T-helper 2 cell treated with Interferon-gamma antibody and Interleukin-4, amounts not matched to agents 5 μg/mL and 100 μg/mL, for 36 hours (primary cell): Measurements from ENCODE around the gene STAT5A.

Experiments used
- DNase-seq: peaks from one replicate; pipeline ENCODE4 v3.0.0; 2021; ENCODE audit warnings: low spot score
- H3K27ac Mint-ChIP-seq: one replicate; pipeline ENCODE4 v1.8.0; 2021; ENCODE audit warnings: mild to moderate bottlenecking, mixed read lengths
- H3K27me3 Mint-ChIP-seq: one replicate; pipeline ENCODE4 v1.8.0; 2021; ENCODE audit warnings: low read depth, mixed read lengths
- H3K36me3 Mint-ChIP-seq: one replicate; pipeline ENCODE4 v1.8.0; 2021; ENCODE audit warnings: low read depth, mixed read lengths
- H3K4me1 Mint-ChIP-seq: one replicate; pipeline ENCODE4 v1.8.0; 2021; ENCODE audit warnings: low read depth, mixed read lengths
- H3K4me3 Mint-ChIP-seq: one replicate; pipeline ENCODE4 v1.8.0; 2022; ENCODE audit warnings: mild to moderate bottlenecking, moderate library complexity, mixed read lengths
- H3K9me3 Mint-ChIP-seq: one replicate; pipeline ENCODE4 v1.8.0; 2021; ENCODE audit warnings: mixed read lengths

STAT5A gene

DNA sequence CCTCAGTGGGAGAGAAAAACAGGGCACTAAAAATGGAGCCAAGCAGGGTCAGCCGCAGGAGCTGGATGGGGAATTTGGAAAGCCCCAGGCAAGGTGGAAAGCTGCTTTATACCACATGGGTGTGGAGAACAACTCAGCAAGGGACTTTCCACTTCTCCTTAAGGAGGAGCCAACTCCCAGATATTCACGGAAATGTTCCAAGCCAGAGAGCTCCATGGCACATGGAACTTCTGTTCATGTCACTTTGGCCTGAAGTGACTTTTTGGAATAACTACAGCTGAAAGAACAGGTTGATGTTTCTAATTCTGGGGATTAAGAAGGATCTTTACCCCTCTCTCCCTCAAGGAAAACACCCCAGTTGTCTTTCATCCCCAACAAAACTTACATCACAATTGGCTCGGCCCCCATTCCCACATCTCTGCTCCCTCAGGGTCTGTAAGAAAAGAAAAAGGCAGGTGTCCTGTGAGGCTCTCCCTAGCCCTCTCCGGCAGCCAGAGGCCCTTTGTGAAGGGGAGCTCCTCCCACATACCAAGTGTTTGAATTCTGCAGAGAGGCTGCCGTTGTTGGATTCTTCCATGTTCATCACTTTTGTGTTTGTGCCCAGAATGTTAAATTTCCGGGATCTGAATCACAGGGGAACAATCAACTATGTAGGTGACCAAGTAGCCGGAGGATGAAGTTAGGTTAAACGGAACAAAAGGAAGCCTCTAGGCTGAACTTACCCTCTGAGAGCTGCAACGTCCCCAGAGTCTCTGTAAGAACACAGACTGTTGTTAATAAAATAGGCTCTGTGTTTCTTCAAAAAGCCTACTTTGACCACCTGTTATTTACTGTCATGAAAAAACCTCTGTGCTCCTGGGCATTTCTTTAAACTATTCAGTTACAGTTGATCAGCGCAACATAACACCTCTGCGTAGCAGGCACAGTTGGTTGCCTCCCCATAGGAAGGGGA is 41.0 kb downstream of the STAT5A start:
- H3K9me3 Mint-ChIP-seq = no peaks in the 10 kb centered on the region
- peaks cover 2% of the 10 kb centered on the region for H3K4me1 Mint-ChIP-seq
- peaks cover 50% of the 10 kb centered on the region for H3K36me3 Mint-ChIP-seq
- H3K27ac Mint-ChIP-seq = no peak overlapping the region
- no peak overlapping the region for H3K4me3 Mint-ChIP-seq
- no peaks in the 10 kb centered on the region for H3K27me3 Mint-ChIP-seq
- no peak for DNase-seq

DNA sequence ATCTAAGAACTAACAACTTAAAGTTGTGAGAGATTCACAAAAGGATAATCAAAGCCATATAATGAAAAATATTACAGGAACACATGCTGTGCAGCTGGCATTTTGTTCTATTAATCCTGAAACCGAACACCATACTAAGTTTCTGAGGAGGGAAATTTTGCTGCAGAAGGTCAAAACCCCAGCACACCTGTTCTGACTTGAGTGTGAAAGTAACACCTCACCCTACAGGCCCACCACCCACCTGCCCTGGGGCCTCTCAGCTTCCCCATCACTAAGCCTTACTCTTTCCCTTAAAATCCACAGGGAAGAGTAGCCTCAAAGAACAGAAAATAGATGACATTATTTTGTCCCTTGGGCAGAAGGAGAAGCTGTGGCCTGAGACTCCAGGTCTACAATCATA is 44.8 kb downstream of the STAT5A start:
- Mint-ChIP-seq H3K4me1 (peaks cover 23% of the 10 kb centered on the region), H3K27ac (no peak overlapping the region), H3K4me3 (no peak overlapping the region), H3K36me3 (peaks cover 58% of the 10 kb centered on the region), H3K9me3 (no peaks in the 10 kb centered on the region), H3K27me3 (no peaks in the 10 kb centered on the region)
- no peak for DNase-seq

DNA sequence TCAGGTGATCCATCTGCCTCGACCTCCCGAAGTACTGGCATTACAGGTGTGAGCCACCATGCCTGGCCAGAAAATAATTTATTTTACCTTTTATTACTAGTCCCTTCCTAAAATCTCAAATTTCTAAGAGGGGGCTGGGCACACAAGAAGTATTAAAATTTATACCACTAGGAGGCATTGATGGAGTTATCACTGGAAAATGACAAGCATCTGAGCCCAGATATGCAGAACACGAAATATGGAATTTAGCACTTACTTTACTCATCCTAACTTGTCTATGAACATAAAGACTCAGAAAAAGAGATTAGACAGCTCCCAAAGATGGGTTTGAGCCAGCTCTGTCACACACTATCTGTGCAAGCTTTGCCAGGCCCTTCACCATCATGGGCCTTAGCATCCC is 46.4 kb downstream of the STAT5A start:
- Mint-ChIP-seq H3K9me3 (no peaks in the 10 kb centered on the region), H3K27ac (no peak overlapping the region), H3K4me1 (peaks cover 36% of the 10 kb centered on the region), H3K4me3 (no peak overlapping the region), H3K36me3 (peaks cover 59% of the 10 kb centered on the region), H3K27me3 (no peaks in the 10 kb centered on the region)
- no peak for DNase-seq

DNA sequence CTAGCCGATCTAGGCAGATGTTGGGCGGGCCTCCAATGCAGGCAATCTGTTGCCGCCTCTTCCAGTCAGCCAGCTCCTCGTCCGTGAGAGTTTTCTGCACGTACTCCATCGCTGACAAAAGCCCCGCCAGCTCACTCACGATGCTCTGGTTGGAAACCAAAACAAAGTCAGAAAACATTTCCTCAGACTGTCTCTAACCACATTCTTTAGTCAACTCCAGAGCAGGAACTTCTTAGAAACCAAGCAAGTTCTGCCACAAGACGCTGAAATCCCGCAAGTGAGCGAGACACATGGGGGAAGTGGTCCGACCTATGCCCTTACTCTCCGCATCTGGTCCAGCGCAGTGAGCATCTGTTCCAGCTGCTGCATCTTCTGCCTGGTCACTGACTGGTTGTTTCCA is 49.1 kb downstream of the STAT5A start:
- Mint-ChIP-seq H3K36me3 (peaks cover 57% of the 10 kb centered on the region), H3K4me1 (peaks cover 57% of the 10 kb centered on the region), H3K9me3 (no peaks in the 10 kb centered on the region), H3K27me3 (no peaks in the 10 kb centered on the region), H3K27ac (peak overlapping the region; percentile 93), H3K4me3 (peak overlapping the region; percentile 78)
- peak; percentile 86 for DNase-seq

- peaks cover 56% of the 10 kb centered on the region for H3K36me3 Mint-ChIP-seq
- H3K27ac Mint-ChIP-seq = peak overlapping the region; percentile 85
- H3K4me1 Mint-ChIP-seq = peaks cover 66% of the 10 kb centered on the region
- H3K9me3 Mint-ChIP-seq = no peaks in the 10 kb centered on the region
- H3K27me3 Mint-ChIP-seq = no peaks in the 10 kb centered on the region
- no peak for DNase-seq
- H3K4me3 Mint-ChIP-seq = peak overlapping the region; percentile 77
Observed at GRCh38 chr17:42338427-42338985, 50.2 kb downstream of the STAT5A start.

GRCh38 chr17:42339221-42339620 is 50.9 kb downstream of the STAT5A start:
- Mint-ChIP-seq H3K4me3 (peak overlapping the region; percentile 71), H3K4me1 (peaks cover 68% of the 10 kb centered on the region)

GRCh38 chr17:42340691-42341127 is 52.4 kb downstream of the STAT5A start:
- Mint-ChIP-seq H3K27ac (peak overlapping the region; percentile 86), H3K27me3 (no peaks in the 10 kb centered on the region), H3K9me3 (no peaks in the 10 kb centered on the region), H3K4me3 (peak overlapping the region; percentile 53), H3K4me1 (peaks cover 57% of the 10 kb centered on the region), H3K36me3 (peaks cover 52% of the 10 kb centered on the region)
- DNase-seq = peak; percentile 65

More at GRCh38 chr17:42339221-42339620, 50.9 kb downstream of the STAT5A start:
- Mint-ChIP-seq H3K36me3 (peaks cover 56% of the 10 kb centered on the region), H3K27me3 (no peaks in the 10 kb centered on the region), H3K27ac (peak overlapping the region; percentile 84), H3K9me3 (no peaks in the 10 kb centered on the region)
- no peak for DNase-seq

- peak overlapping the region; percentile 86 for H3K27ac Mint-ChIP-seq
- no peak for DNase-seq
- no peaks in the 10 kb centered on the region for H3K27me3 Mint-ChIP-seq
- H3K4me3 Mint-ChIP-seq = peak overlapping the region; percentile 53
- peaks cover 53% of the 10 kb centered on the region for H3K36me3 Mint-ChIP-seq
- no peaks in the 10 kb centered on the region for H3K9me3 Mint-ChIP-seq
- peaks cover 53% of the 10 kb centered on the region for H3K4me1 Mint-ChIP-seq
Observed at GRCh38 chr17:42341568-42341967, 53.3 kb downstream of the STAT5A start.

DNA sequence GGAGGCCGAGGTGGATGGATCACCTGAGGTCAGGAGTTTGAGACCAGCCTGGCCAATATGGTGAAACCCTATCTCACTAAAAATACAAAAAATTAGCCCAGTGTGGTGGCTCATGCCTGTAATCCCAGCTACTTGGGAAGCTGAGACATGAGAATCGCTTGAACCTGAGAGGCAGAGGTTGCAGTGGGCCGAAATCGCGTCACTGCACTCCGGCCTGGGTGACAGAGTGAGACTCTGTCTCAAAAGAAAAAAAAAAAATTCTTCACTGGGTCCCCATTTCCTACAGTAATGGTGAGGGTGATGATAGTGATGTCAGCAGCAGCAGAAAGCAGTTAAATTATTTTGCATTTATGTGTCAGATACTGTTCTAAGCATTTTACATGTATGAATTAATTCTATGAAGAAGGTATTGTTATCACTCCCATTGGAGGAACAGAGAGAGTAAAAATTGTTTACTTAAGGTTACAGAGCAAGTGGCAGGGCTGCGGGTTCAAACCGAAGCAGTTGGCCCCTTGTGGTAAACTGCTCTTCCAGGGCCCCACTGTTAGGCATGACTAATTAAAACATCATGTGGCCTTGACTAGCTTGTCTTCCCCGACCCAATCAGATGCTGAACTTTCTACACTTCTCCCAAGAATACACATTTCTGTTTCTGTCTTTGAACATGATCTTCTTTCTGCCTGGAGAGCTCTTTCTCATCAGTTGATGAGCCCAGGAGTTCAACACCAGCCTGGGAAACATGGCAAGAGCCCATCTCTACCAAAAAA is 54.1 kb downstream of the STAT5A start:
- H3K27ac Mint-ChIP-seq = peak overlapping the region; percentile 86

GRCh38 chr17:42345396-42346073 is 57.2 kb downstream of the STAT5A start:
- Mint-ChIP-seq H3K27me3 (no peaks in the 10 kb centered on the region), H3K4me3 (no peak overlapping the region), H3K27ac (no peak overlapping the region), H3K9me3 (no peaks in the 10 kb centered on the region), H3K4me1 (peaks cover 43% of the 10 kb centered on the region), H3K36me3 (peaks cover 46% of the 10 kb centered on the region)
- DNase-seq = no peak

More for the DNA sequence above, 54.1 kb downstream of the STAT5A start:
- peaks cover 49% of the 10 kb centered on the region for H3K36me3 Mint-ChIP-seq
- no peaks in the 10 kb centered on the region for H3K9me3 Mint-ChIP-seq
- peaks cover 50% of the 10 kb centered on the region for H3K4me1 Mint-ChIP-seq
- H3K4me3 Mint-ChIP-seq = peak overlapping the region; percentile 63
- no peaks in the 10 kb centered on the region for H3K27me3 Mint-ChIP-seq
- DNase-seq = peak; percentile 76

DNA sequence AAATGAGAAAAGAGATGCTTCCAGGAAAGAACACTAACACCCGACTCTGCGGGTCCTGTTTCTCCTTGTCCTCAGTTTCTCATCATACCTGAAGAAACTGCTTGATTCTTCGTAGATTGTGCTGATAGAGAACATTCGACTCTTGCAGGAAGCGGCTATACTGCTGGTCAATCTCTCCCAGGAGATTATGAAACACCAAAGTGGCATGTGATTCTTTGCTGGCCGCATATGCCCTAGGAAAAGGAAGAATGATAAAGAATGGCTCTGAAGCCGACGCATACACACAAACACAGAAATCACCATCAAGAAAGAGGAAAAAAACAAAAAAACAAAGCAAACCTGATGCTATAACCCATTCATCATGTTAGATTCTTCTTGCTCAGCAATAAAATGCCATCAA is 58.2 kb downstream of the STAT5A start:
- Mint-ChIP-seq H3K27ac (no peak overlapping the region), H3K36me3 (peaks cover 37% of the 10 kb centered on the region)

DNA sequence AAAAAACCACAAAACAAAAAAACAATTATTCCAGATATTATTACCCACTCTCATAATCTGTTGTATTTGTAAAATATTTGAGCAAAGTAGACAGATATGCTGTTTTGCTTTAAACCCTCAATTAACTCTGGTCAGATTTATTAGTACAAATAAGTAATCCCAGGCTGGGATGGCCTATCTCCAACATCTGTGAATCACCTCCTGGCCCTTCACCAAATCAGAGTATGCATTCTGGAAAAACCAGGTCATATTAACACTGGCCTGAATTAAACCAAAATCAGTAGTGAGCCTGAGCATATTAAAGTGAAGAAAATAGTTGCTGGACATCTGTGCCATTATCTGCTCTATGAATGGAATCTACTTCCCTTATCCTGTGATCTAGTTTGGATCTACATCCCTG is 58.9 kb downstream of the STAT5A start:
- Mint-ChIP-seq H3K4me3 (no peak overlapping the region), H3K27ac (no peak overlapping the region), H3K9me3 (no peaks in the 10 kb centered on the region), H3K27me3 (no peaks in the 10 kb centered on the region), H3K36me3 (peaks cover 37% of the 10 kb centered on the region), H3K4me1 (peaks cover 29% of the 10 kb centered on the region)
- DNase-seq = no peak

More for the DNA sequence above, 58.2 kb downstream of the STAT5A start:
- Mint-ChIP-seq H3K9me3 (no peaks in the 10 kb centered on the region), H3K27me3 (no peaks in the 10 kb centered on the region), H3K4me3 (no peak overlapping the region), H3K4me1 (peaks cover 34% of the 10 kb centered on the region)
- no peak for DNase-seq

- Mint-ChIP-seq H3K27me3 (no peaks in the 10 kb centered on the region), H3K36me3 (peaks cover 33% of the 10 kb centered on the region), H3K4me3 (no peak overlapping the region), H3K4me1 (peaks cover 26% of the 10 kb centered on the region), H3K27ac (no peak overlapping the region), H3K9me3 (no peaks in the 10 kb centered on the region)
- DNase-seq = no peak
Observed at GRCh38 chr17:42347606-42348005, 59.3 kb downstream of the STAT5A start.
